CD4-positive, alpha-beta T cell (primary cell): ENCODE results near the gene MSL1. TPM values are rescaled to one million over a fixed set of nuclear protein-coding genes. Genes with fewer than 3 reads are reported as not detected.

Source experiments
- ATAC-seq: fragments of 200-7000 bp; cut with Tn5 transposase; one replicate; pipeline ENCODE4 v1.10.0; 2022; ENCODE audit warnings: mild to moderate bottlenecking; ENCODE audit not compliant: poor library complexity
- CTCF ChIA-PET: fragments of 350-600 bp; sonication (Branson Sonifier 250); formaldehyde crosslinking; loops from one replicate; lab custom pipeline; 2021; ENCODE audit warnings: antibody characterized with exemption, inconsistent platforms; lab: Charles Lee
- POLR2A ChIA-PET: fragments of 350-600 bp; sonication (Branson Sonifier 250); formaldehyde crosslinking; loops from one replicate; lab custom pipeline; 2021; ENCODE audit warnings: antibody characterized with exemption, inconsistent platforms; lab: Charles Lee
- DNase-seq, 14 experiments: peaks; one replicate each; pipeline ENCODE4 v3.0.0-alpha.2; 2013 to 2020; ENCODE audit warnings: mixed read lengths in 2 of 14
- H3K27ac ChIP-seq, 2 donors: one replicate each; pipeline versions ENCODE4 v1.5.1 to v1.7.0; 2013; ENCODE audit warnings: low read length in 2 of 2, low read depth in 1 of 2, mild to moderate bottlenecking in 1 of 2
- H3K27me3 ChIP-seq, 2 experiments: 1 replicate in 1 of 2; 2 replicates in 1 of 2; pipeline versions ENCODE4 v1.6.1 to v1.7.0; 2013; ENCODE audit warnings: low read length in 2 of 2, control low read depth in 1 of 2, mild to moderate bottlenecking in 1 of 2, moderate library complexity in 1 of 2; ENCODE audit not compliant: insufficient read depth in 2 of 2, control insufficient read depth in 1 of 2
- H3K36me3 ChIP-seq: one replicate; pipeline ENCODE4 v1.6.1; 2013; ENCODE audit warnings: low read length, control low read depth; ENCODE audit not compliant: insufficient read depth
- H3K4me1 ChIP-seq: one replicate; pipeline ENCODE4 v1.6.1; 2013; ENCODE audit warnings: low read length, control low read depth; ENCODE audit not compliant: insufficient read depth
- H3K4me3 ChIP-seq: one replicate; pipeline ENCODE4 v1.5.1; 2013; ENCODE audit warnings: mild to moderate bottlenecking, low read length, moderate library complexity
- H3K9me3 ChIP-seq, 2 experiments: 1 replicate in 1 of 2; 2 replicates in 1 of 2; pipeline versions ENCODE4 v1.6.1 to v1.7.0; 2013; ENCODE audit warnings: low read length in 2 of 2, mild to moderate bottlenecking in 2 of 2, control low read depth in 1 of 2, moderate library complexity in 1 of 2; ENCODE audit not compliant: control insufficient read depth in 1 of 2, insufficient read depth in 1 of 2
- H3K27ac Mint-ChIP-seq: one replicate; pipeline ENCODE4 v1.8.0; 2020; ENCODE audit warnings: mixed read lengths
- H3K27me3 Mint-ChIP-seq: one replicate; pipeline ENCODE4 v1.8.0; 2021; ENCODE audit warnings: mixed read lengths
- H3K36me3 Mint-ChIP-seq: one replicate; pipeline ENCODE4 v1.8.0; 2021; ENCODE audit warnings: low read depth, mixed read lengths
- H3K4me1 Mint-ChIP-seq: one replicate; pipeline ENCODE4 v1.8.0; 2021; ENCODE audit warnings: low read depth, mixed read lengths
- H3K4me3 Mint-ChIP-seq: one replicate; pipeline ENCODE4 v1.8.0; 2020; ENCODE audit warnings: mild to moderate bottlenecking, mixed read lengths
- H3K9me3 Mint-ChIP-seq: one replicate; pipeline ENCODE4 v1.8.0; 2020; ENCODE audit warnings: mixed read lengths
- intact Hi-C, 2 experiments: fragments of 100-400 bp; cut with DNase I in 1 of 2; cut with micrococcal nuclease in 1 of 2; formaldehyde crosslinking; loops; one replicate each; pipeline versions ENCODE4 v1.15.1 to v1.9.0; 2023 to 2025; cut with DNase I, micrococcal nuclease
- total RNA-seq, 174 experiments: library from RNA in 2 of 174; stranded (reverse) in 2 of 174; gene quantifications; one replicate each; pipeline ENCODE4 v1.2.3 and lab custom pipeline; 2021 to 2026
- TF ChIP-seq, protein P1 (sequence below): fragments of 200-600 bp; IDR thresholded peaks from one replicate; pipeline ENCODE4 v1.8.0; 2022; ENCODE audit warnings: antibody characterized with exemption, mild to moderate bottlenecking

Gene MSL1
- total RNA-seq, 2 experiments from 2014 or later, result 77.0 to 79.2 TPM

DNA sequence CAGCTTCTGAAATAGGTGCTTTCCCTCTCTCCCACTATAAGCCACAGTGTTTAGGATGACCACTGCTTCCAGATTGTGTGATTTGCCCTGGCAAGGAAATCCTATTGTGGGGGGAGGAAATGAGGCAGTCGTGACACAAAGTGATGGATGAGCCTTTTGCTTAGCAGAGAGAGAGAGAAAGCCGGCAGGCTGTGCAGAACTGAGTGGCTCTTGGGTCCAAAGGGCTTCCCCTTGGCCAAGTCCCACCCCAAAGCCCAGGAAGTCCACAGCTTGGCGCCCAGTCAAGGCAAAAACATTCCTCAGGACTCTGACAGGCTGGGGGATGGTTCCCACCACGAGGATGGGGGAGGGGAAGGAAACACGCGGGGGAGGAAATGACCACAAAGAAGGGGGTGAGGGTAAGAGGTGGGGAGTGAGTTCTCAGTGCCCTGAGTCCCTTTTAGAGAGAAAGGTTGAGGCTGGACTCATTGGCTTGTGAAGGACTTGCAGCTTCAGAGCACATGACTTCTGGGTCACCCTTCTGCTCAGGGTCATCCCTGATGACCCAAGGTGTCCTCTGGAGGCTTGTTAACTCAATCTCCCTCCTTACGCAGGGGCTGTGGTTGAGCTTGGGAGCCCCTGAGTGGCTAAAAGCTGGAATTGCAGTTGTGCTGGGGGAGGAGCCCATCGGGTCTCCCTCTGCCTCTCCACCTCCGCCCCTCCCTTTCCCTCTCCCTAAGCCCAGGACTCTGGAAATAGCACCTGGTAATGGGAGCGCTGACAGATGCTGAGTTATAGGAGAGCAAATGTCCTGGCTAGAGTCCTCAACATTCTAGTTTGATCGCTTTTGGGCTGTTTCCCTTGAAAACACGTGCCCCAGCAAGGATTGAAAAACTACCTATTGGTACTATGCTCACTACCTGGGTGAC is 10.3 kb upstream of the MSL1 start:
- no peaks in the 10 kb centered on the region for H3K36me3 Mint-ChIP-seq
- ATAC-seq (peak; percentile 35), DNase-seq (peak in 12 of 14 experiments; percentile 48 to 87 (median 66))
- intact Hi-C loops, result loop anchor here (1.0 to 5.0 kb wide), 7 partner anchors 15 to 98 kb away; partner anchors contain the start of genes THRA (in 2 of the 2), CASC3 (in 1 of the 2) and RAPGEFL1 (in 1 of the 2)
- ChIA-PET POLR2A (interaction anchor here (0.6 to 6.6 kb wide), 15 partner anchors 8 to 108 kb away, joined by 3 to 335 read pairs (median 7); partner anchors contain the start of genes CASC3, MED24, MSL1 and NR1D1), CTCF (interaction anchor here (0.7 to 6.6 kb wide), 20 partner anchors 12 to 98 kb away, joined by 3 to 96 read pairs (median 6); partner anchors contain the start of genes MSL1, NR1D1 and THRA)
- TF ChIP-seq, protein P1, sequence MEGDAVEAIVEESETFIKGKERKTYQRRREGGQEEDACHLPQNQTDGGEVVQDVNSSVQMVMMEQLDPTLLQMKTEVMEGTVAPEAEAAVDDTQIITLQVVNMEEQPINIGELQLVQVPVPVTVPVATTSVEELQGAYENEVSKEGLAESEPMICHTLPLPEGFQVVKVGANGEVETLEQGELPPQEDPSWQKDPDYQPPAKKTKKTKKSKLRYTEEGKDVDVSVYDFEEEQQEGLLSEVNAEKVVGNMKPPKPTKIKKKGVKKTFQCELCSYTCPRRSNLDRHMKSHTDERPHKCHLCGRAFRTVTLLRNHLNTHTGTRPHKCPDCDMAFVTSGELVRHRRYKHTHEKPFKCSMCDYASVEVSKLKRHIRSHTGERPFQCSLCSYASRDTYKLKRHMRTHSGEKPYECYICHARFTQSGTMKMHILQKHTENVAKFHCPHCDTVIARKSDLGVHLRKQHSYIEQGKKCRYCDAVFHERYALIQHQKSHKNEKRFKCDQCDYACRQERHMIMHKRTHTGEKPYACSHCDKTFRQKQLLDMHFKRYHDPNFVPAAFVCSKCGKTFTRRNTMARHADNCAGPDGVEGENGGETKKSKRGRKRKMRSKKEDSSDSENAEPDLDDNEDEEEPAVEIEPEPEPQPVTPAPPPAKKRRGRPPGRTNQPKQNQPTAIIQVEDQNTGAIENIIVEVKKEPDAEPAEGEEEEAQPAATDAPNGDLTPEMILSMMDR, result peak; percentile 87
- Histone ChIP-seq H3K9me3 (no peaks in the 10 kb centered on the region), H3K4me3 (peak overlapping the region; percentile 29), H3K27ac (peak overlapping the region; percentile 51 to 52), H3K36me3 (no peaks in the 10 kb centered on the region), H3K4me1 (peaks cover 76% of the 10 kb centered on the region), H3K27me3 (no peaks in the 10 kb centered on the region)
- no peaks in the 10 kb centered on the region for H3K27me3 Mint-ChIP-seq
- no peaks in the 10 kb centered on the region for H3K9me3 Mint-ChIP-seq
- H3K27ac Mint-ChIP-seq, result peak overlapping the region; percentile 99
- peaks cover 70% of the 10 kb centered on the region for H3K4me1 Mint-ChIP-seq
- peak overlapping the region; percentile 76 for H3K4me3 Mint-ChIP-seq

DNA sequence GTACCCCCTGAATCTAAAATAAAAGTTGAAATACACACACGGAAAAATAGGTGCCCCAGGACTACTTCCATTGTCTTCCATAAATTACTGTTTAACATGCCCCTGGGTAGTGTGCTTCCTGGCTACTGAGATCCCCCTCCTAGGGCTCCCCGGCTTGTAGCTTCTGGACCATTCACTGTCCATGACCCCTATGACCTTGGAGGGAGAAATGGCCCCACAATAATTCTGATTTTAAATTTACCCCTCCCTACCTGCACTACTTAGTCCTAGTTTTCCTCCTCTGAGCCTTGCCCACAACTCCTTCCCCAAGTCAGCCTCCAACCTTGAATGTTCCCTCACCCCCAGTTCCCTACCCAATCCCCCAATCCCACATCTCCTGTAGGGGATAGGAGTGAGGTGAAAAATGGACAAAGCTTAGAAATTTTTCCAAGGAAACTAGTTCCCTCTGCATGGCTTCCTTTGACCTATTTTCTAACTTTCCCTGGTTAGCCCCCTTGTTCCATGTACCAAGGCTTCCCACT is 9.5 kb upstream of the MSL1 start:
- Mint-ChIP-seq H3K9me3 (no peaks in the 10 kb centered on the region), H3K27ac (peak overlapping the region; percentile 99), H3K36me3 (no peaks in the 10 kb centered on the region), H3K4me1 (peaks cover 62% of the 10 kb centered on the region), H3K27me3 (no peaks in the 10 kb centered on the region), H3K4me3 (peak overlapping the region; percentile 76)
- Histone ChIP-seq H3K27me3 (no peaks in the 10 kb centered on the region), H3K36me3 (no peaks in the 10 kb centered on the region), H3K4me3 (no peak overlapping the region), H3K27ac (peak overlapping the region; percentile 13 to 52), H3K4me1 (peaks cover 68% of the 10 kb centered on the region), H3K9me3 (no peaks in the 10 kb centered on the region)
- no peak for ATAC-seq
- TF ChIP-seq, protein P1, result no peak
- POLR2A ChIA-PET, result interaction anchor here (0.6 to 6.6 kb wide), 21 partner anchors 9 to 214 kb away, joined by 3 to 335 read pairs (median 9); partner anchors contain the start of genes CASC3, MED24, MSL1 and NR1D1
- DNase-seq, result no peak
- intact Hi-C loops, result loop anchor here (2.0 to 5.0 kb wide), 5 partner anchors 29 to 79 kb away; partner anchors contain the start of genes THRA (in 2 of the 2), CASC3 (in 1 of the 2) and RAPGEFL1 (in 1 of the 2)
- CTCF ChIA-PET, result interaction anchor here (0.7 to 6.6 kb wide), 29 partner anchors 11 to 106 kb away, joined by 3 to 96 read pairs (median 6); partner anchors contain the start of genes CASC3, MED24, MSL1 and NR1D1

GRCh38 chr17:40112718-40113109 is 9.1 kb upstream of the MSL1 start:
- H3K4me3 Mint-ChIP-seq, result peak overlapping the region; percentile 84
- H3K4me1 Mint-ChIP-seq, result peaks cover 57% of the 10 kb centered on the region
- Histone ChIP-seq H3K27ac (peak overlapping the region; percentile 13 to 52), H3K9me3 (no peaks in the 10 kb centered on the region), H3K4me1 (peaks cover 63% of the 10 kb centered on the region), H3K36me3 (no peaks in the 10 kb centered on the region), H3K27me3 (no peaks in the 10 kb centered on the region), H3K4me3 (no peak overlapping the region)
- no peaks in the 10 kb centered on the region for H3K9me3 Mint-ChIP-seq
- TF ChIP-seq, protein P1, result no peak
- intact Hi-C loops, result loop anchor here (1.0 to 5.0 kb wide), 8 partner anchors 16 to 78 kb away; partner anchors contain the start of genes CASC3 (in 2 of the 2), THRA (in 2 of the 2) and RAPGEFL1 (in 1 of the 2)
- peak overlapping the region; percentile 99 for H3K27ac Mint-ChIP-seq
- H3K36me3 Mint-ChIP-seq, result no peaks in the 10 kb centered on the region
- DNase-seq (no peak), ATAC-seq (no peak)
- H3K27me3 Mint-ChIP-seq, result no peaks in the 10 kb centered on the region
- CTCF ChIA-PET, result interaction anchor here (0.5 to 6.6 kb wide), 36 partner anchors 11 to 628 kb away, joined by 3 to 96 read pairs (median 5); partner anchors contain the start of genes CASC3, MED24, MSL1 and NR1D1
- POLR2A ChIA-PET, result interaction anchor here (0.6 to 6.6 kb wide), 32 partner anchors 8 to 464 kb away, joined by 3 to 335 read pairs (median 6); partner anchors contain the start of genes CASC3, MED24, MSL1 and NR1D1
